Activated naive CD4-positive, alpha-beta T cell treated with anti-CD3 and anti-CD28 coated beads, Interleukin-2, amount 50 U/mL, for 24 hours (primary cell): ENCODE data around the gene PSD2.

ENCODE experiments used
- H3K27ac Mint-ChIP-seq: one replicate; pipeline ENCODE4 v1.8.0; 2021; ENCODE audit warnings: mild to moderate bottlenecking, mixed read lengths
- H3K27me3 Mint-ChIP-seq: one replicate; pipeline ENCODE4 v1.8.0; 2021; ENCODE audit warnings: mixed read lengths
- H3K36me3 Mint-ChIP-seq: one replicate; pipeline ENCODE4 v1.8.0; 2021; ENCODE audit warnings: mixed read lengths
- H3K4me1 Mint-ChIP-seq: one replicate; pipeline ENCODE4 v1.8.0; 2021; ENCODE audit warnings: mixed read lengths
- H3K4me3 Mint-ChIP-seq: one replicate; pipeline ENCODE4 v1.8.0; 2021; ENCODE audit warnings: mild to moderate bottlenecking, mixed read lengths
- H3K9me3 Mint-ChIP-seq: one replicate; pipeline ENCODE4 v1.8.0; 2021; ENCODE audit warnings: mixed read lengths

The PSD2 gene

GRCh38 chr5:139875957-139876356, 80.3 kb downstream of the PSD2 start:
- Mint-ChIP-seq H3K27me3 (no peaks in the 10 kb centered on the region), H3K9me3 (no peaks in the 10 kb centered on the region), H3K4me3 (no peak overlapping the region), H3K36me3 (no peaks in the 10 kb centered on the region), H3K27ac (no peak overlapping the region), H3K4me1 (peaks cover 8% of the 10 kb centered on the region)

- H3K27ac Mint-ChIP-seq = no peak overlapping the region
- no peak overlapping the region for H3K4me3 Mint-ChIP-seq
- H3K36me3 Mint-ChIP-seq = no peaks in the 10 kb centered on the region
- peaks cover 8% of the 10 kb centered on the region for H3K4me1 Mint-ChIP-seq
- no peaks in the 10 kb centered on the region for H3K9me3 Mint-ChIP-seq
- no peaks in the 10 kb centered on the region for H3K27me3 Mint-ChIP-seq
Observed at GRCh38 chr5:139877129-139877597, 81.6 kb downstream of the PSD2 start.

DNA sequence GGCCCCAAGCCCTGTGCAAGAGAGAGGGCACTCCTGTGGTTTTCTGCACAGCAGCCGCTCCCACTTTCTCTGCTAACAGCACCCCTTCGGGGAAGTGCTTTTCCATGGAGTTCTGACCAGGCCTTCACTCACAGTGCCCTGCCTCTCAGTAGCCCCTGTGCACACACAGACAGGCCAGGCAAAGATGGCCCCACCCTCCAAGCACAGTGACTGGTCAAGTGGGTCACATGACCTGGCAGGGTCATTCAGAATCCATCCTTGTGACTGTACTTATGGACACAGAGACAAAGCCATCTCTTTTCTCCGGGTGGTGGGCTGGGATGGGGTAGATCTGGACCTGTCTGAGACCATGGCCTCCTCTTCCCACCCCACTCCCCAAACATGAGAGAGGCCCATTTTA, 82.5 kb downstream of the PSD2 start:
- Mint-ChIP-seq H3K27me3 (no peaks in the 10 kb centered on the region), H3K36me3 (no peaks in the 10 kb centered on the region), H3K4me3 (no peak overlapping the region), H3K27ac (no peak overlapping the region), H3K9me3 (no peaks in the 10 kb centered on the region), H3K4me1 (peaks cover 8% of the 10 kb centered on the region)

DNA sequence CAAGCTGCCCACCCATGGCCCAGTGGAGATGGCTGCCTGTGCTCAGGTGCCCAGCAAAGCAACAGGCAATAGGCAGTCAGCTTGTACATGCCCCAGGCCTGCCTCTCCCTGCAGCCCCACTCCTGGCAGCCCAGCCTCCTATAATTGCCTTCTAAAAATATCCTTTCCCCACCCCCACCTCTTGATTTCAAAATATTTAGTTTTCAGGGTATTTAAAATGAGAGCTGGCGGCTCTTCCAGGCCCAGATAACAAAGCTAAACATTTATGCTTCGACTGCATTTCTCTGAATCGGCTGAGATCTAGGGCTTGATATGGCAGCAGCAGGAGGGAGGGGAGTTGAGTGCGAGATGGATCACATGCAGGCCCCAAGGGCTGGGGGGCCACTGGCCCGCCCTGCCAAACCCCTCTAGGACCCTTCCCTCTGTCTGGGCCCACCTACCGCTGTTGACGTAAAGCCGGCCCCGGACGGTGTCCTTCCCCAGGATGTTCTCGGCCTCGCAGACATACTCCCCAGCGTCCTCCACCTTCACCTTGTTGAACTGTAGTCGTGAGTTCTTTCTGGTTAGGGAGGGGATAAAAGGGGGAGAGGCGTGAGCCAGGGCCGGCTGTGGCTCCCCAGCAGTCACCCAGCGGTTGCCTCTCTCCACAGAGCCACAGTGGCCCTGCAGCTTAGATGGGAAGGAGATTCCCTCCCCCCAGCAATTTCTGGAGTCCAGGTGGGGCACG, 85.0 kb downstream of the PSD2 start:
- Mint-ChIP-seq H3K4me1 (peaks cover 8% of the 10 kb centered on the region), H3K36me3 (no peaks in the 10 kb centered on the region), H3K9me3 (no peaks in the 10 kb centered on the region), H3K27ac (no peak overlapping the region), H3K27me3 (peaks cover 5% of the 10 kb centered on the region), H3K4me3 (no peak overlapping the region)

DNA sequence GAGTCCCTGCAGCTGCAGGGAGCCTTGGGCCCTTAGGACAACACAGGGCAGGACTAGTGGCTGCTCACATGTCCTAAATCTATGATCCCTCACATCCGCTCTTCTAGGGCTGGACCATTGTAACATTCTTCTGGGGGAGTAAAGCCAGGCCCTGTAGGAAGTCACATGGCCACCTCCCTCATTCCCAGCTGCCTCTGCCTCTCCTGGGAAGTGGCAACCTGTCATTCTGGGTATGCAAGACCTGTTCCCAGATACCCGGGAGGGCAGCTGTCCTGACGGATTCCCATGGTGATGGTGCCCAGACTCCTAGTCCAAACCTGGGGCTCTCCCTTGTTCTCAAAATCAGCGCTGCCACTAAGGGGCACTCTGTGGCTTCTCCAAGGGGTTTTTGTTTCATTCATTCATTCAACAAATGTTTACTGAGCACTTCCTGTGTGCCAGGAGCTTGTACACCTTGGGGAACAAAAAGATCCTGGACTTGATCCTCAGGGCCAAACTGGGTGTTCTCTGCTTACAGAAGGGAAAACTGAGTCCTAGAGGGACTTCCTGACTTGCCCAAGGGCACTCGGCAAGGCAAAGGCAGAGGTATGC, 85.6 kb downstream of the PSD2 start:
- Mint-ChIP-seq H3K9me3 (no peaks in the 10 kb centered on the region), H3K4me1 (peaks cover 8% of the 10 kb centered on the region), H3K27me3 (peaks cover 5% of the 10 kb centered on the region), H3K27ac (no peak overlapping the region), H3K36me3 (no peaks in the 10 kb centered on the region), H3K4me3 (no peak overlapping the region)

DNA sequence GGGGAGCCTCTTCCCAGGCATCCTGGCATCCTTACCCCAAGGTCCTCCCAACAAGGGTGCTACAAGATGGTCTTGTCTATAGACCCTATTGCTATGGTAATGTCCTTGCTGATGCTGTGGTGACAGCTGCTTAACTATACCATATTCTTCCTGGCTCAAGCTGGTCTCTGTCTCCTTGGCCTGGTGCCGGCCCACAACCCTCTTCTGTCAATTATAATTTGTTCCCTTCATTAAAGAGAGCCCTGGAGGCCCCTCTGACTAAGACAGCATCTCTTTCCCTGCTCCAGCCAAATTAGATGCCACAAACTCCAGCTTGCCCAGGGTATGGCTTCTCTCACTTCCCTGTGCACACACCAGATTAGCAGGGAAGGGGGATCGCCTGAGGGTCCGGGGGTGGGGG, 86.7 kb downstream of the PSD2 start:
- H3K4me3 Mint-ChIP-seq = no peak overlapping the region
- no peak overlapping the region for H3K27ac Mint-ChIP-seq
- H3K9me3 Mint-ChIP-seq = no peaks in the 10 kb centered on the region
- peaks cover 5% of the 10 kb centered on the region for H3K27me3 Mint-ChIP-seq
- H3K36me3 Mint-ChIP-seq = no peaks in the 10 kb centered on the region
- H3K4me1 Mint-ChIP-seq = no peaks in the 10 kb centered on the region

DNA sequence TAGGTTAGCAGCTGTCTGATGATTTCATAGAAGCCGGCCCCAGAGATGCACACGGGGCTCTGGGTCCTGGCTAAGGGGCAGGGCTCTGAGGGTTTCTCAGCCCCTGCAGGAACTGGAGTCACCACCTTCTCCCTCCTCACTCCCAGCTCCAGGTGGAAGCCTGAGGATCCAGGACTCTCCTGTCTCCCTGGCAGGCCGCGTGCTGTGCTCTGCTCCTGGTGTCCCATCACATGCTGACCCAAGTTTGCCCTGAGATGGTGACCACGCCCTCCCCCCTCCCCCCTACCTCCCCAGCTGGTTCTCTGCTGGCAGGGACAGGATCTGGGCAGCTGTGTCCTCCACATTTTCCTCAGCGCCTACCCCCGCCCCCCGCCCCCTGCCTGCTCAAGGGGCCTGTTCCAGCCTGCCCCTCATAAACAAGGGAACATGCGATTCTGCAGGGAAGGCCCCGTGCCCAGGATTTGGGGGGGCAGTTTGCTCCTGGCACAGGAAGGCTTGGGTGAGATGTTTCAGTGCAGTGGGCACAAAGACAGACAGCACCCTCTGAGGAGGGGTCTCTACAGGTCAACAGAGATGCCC, 87.4 kb downstream of the PSD2 start:
- no peak overlapping the region for H3K4me3 Mint-ChIP-seq
- peaks cover 5% of the 10 kb centered on the region for H3K27me3 Mint-ChIP-seq
- no peaks in the 10 kb centered on the region for H3K4me1 Mint-ChIP-seq
- H3K9me3 Mint-ChIP-seq = no peaks in the 10 kb centered on the region
- H3K36me3 Mint-ChIP-seq = no peaks in the 10 kb centered on the region
- no peak overlapping the region for H3K27ac Mint-ChIP-seq

DNA sequence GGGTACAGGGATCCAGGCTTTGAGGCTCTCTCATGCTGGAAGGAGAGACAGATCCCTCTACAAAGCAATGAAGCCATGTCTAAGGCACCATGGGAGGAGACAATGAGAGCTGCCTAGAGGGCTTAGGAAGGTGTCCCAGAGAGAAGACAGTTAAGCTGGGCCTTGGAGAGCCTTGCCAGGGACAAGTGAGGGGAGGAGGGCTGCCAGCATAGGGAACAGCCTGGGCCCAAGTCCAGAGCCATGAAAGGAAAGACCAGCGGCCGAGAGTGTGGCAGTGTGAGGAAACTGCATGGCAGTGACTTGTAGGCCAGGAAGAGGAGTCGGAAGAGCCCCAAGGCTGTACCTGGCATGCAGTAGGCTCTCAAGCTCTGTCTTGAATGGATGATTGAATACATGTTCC, 88.5 kb downstream of the PSD2 start:
- no peak overlapping the region for H3K4me3 Mint-ChIP-seq
- peaks cover 5% of the 10 kb centered on the region for H3K27me3 Mint-ChIP-seq
- H3K36me3 Mint-ChIP-seq = no peaks in the 10 kb centered on the region
- no peak overlapping the region for H3K27ac Mint-ChIP-seq
- H3K4me1 Mint-ChIP-seq = no peaks in the 10 kb centered on the region
- no peaks in the 10 kb centered on the region for H3K9me3 Mint-ChIP-seq

GRCh38 chr5:139884734-139885133, 89.1 kb downstream of the PSD2 start:
- peaks cover 5% of the 10 kb centered on the region for H3K27me3 Mint-ChIP-seq
- H3K4me3 Mint-ChIP-seq = no peak overlapping the region
- no peaks in the 10 kb centered on the region for H3K4me1 Mint-ChIP-seq
- H3K27ac Mint-ChIP-seq = no peak overlapping the region
- H3K9me3 Mint-ChIP-seq = no peaks in the 10 kb centered on the region
- H3K36me3 Mint-ChIP-seq = no peaks in the 10 kb centered on the region

GRCh38 chr5:139885172-139885856, 89.7 kb downstream of the PSD2 start:
- no peak overlapping the region for H3K27ac Mint-ChIP-seq
- H3K4me1 Mint-ChIP-seq = no peaks in the 10 kb centered on the region
- no peak overlapping the region for H3K4me3 Mint-ChIP-seq
- H3K27me3 Mint-ChIP-seq = peaks cover 5% of the 10 kb centered on the region
- no peaks in the 10 kb centered on the region for H3K36me3 Mint-ChIP-seq
- no peaks in the 10 kb centered on the region for H3K9me3 Mint-ChIP-seq

GRCh38 chr5:139885857-139886208, 90.2 kb downstream of the PSD2 start:
- no peaks in the 10 kb centered on the region for H3K9me3 Mint-ChIP-seq
- no peak overlapping the region for H3K4me3 Mint-ChIP-seq
- no peaks in the 10 kb centered on the region for H3K36me3 Mint-ChIP-seq
- peaks cover 5% of the 10 kb centered on the region for H3K27me3 Mint-ChIP-seq
- H3K4me1 Mint-ChIP-seq = no peaks in the 10 kb centered on the region
- no peak overlapping the region for H3K27ac Mint-ChIP-seq

DNA sequence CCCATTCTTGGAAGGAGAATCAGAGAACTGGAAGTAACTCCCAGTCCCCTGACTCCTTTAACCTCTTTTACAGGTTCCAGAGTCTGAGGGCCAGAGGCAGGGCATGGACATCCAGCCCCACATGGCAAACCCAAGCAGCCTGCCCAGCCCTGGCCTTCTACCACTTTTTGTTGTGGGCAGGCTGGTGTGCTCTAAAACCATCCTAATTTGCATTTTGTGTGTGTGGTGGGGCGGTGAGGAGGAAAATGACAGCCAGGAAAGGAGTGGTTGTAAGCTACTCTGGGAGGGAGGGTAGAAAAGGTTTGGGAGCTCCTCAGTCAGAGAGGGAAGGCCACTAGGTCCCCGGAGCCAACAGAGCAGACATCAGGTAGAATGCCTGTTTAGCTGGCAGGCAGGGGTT, 90.6 kb downstream of the PSD2 start:
- Mint-ChIP-seq H3K27ac (no peak overlapping the region), H3K4me3 (no peak overlapping the region), H3K27me3 (peaks cover 5% of the 10 kb centered on the region), H3K9me3 (no peaks in the 10 kb centered on the region), H3K36me3 (no peaks in the 10 kb centered on the region), H3K4me1 (no peaks in the 10 kb centered on the region)

- no peaks in the 10 kb centered on the region for H3K9me3 Mint-ChIP-seq
- no peak overlapping the region for H3K27ac Mint-ChIP-seq
- peaks cover 5% of the 10 kb centered on the region for H3K27me3 Mint-ChIP-seq
- no peaks in the 10 kb centered on the region for H3K4me1 Mint-ChIP-seq
- no peak overlapping the region for H3K4me3 Mint-ChIP-seq
- no peaks in the 10 kb centered on the region for H3K36me3 Mint-ChIP-seq
Observed at GRCh38 chr5:139888370-139888769, 92.8 kb downstream of the PSD2 start.

- H3K4me1 Mint-ChIP-seq = no peaks in the 10 kb centered on the region
- H3K9me3 Mint-ChIP-seq = no peaks in the 10 kb centered on the region
- peaks cover 5% of the 10 kb centered on the region for H3K27me3 Mint-ChIP-seq
- H3K4me3 Mint-ChIP-seq = no peak overlapping the region
- H3K36me3 Mint-ChIP-seq = no peaks in the 10 kb centered on the region
- H3K27ac Mint-ChIP-seq = no peak overlapping the region
Observed at GRCh38 chr5:139889410-139889809, 93.8 kb downstream of the PSD2 start.

DNA sequence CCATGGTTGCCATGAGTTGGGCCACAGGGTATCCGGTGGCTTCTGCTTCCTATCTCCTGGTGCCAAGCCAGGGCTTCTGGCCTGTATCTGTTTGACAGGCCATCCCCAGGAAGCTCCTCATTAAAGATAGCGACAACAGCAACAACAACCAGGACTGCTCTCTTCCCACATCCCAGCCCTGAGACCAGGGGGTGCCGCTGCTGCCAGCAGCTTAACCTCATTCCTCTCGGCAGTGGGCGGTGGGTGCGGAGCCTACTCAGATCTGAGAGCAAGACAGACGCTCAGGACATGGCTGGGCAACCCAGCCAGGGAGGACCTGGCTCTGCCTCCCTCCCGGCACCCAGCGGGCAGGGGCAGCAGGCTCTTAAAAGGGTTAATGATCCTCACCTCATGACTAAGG, 98.3 kb downstream of the PSD2 start:
- Mint-ChIP-seq H3K27me3 (peaks cover 3% of the 10 kb centered on the region), H3K36me3 (no peaks in the 10 kb centered on the region), H3K4me3 (no peak overlapping the region), H3K27ac (no peak overlapping the region), H3K9me3 (no peaks in the 10 kb centered on the region), H3K4me1 (no peaks in the 10 kb centered on the region)
